Fibroblast of the aortic adventitia (primary cell): ENCODE data around the gene ABHD2. TPM values are rescaled to one million over a fixed set of nuclear protein-coding genes. Genes with fewer than 3 reads are reported as not detected.
"Not testable (repeated sequence)": the region's sequence is repeated elsewhere in the genome, so short reads cannot be mapped to it uniquely, and the experiment has no call there.

Source experiments
- DNase-seq: peaks from one replicate; pipeline ENCODE4 v3.0.0-alpha.2; 2010; ENCODE audit warnings: low read depth
- H3K4me3 ChIP-seq: 2 replicates; pipeline ENCODE4 v1.5.1; 2011; ENCODE audit warnings: low read depth, mild to moderate bottlenecking, control low read depth, low read length, moderate library complexity
- CTCF ChIP-seq: IDR thresholded peaks from 2 replicates; pipeline ENCODE4 v1.5.1; 2011; ENCODE audit warnings: mild to moderate bottlenecking, low read length, control low read depth, inconsistent platforms; ENCODE audit not compliant: insufficient read depth
- small RNA-seq: library from RNA; depleted of rRNA; stranded (forward); fragments of <200 nt; gene quantifications from one replicate; pipeline ENCODE3, GENCODE V24; 2012
- total RNA-seq: library from RNA; depleted of rRNA; stranded (reverse); fragments of >200 nt; gene quantifications from 2 replicates; pipeline ENCODE4 v1.2.3, GENCODE V29; 2012; ENCODE audit warnings: low replicate concordance

The ABHD2 gene
- total RNA-seq, 1 donor: 100 TPM

DNA sequence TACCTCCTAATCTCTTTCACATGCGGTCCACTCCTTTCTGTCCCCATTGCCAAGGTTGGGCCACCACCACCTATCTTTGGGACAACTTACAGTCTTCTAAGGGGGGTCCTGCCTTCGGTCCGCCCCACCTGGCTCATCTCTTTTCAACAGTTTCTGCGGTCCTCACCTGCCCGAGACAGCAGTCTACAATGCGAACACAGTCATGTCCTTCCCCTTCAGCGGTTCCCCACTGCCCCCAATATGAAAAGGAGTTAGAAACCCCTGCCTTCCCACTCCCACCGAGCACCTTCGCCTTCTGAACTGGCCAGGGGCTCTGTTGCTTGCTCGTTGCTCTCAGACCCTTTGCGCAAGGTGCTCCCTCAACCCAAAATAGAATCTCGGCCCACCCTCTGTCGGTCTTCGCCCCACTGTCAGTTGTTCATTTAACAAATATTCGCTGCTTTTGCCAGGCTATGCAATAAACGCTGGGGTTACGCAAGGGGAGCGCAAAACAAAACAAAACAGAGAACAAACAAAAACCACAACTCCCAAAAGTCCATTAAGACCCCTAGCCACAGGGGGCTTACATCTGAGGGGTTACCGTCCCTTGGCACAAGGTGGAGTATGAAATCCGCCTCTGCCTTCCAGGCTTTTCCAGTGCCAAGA lies 154.9 kb downstream of the ABHD2 start:
- DNase-seq: peak; percentile 58
- TF ChIP-seq CTCF: no peak
- peak overlapping the region; percentile 96 for H3K4me3 ChIP-seq

- peak; percentile 90 for DNase-seq
- TF ChIP-seq CTCF: peak; percentile 36
- H3K4me3 ChIP-seq: peak within 1 kb of the TSS; percentile 96
Observed at GRCh38 chr15:89243691-89244573, 155.7 kb downstream of the ABHD2 start, which contains the start of gene FANCI. Gene FANCI (plus strand): TSS chr15:89243979. CDS start chr15:89247648, 3,669 bp downstream.

GRCh38 chr15:89244574-89244903 lies 156.3 kb downstream of the ABHD2 start:
- TF ChIP-seq CTCF: no peak
- H3K4me3 ChIP-seq: peak overlapping the region; percentile 96
- no peak for DNase-seq

GRCh38 chr15:89247446-89247845 lies 159.2 kb downstream of the ABHD2 start:
- TF ChIP-seq CTCF: no peak
- DNase-seq: no peak
- no peak overlapping the region for H3K4me3 ChIP-seq

DNA sequence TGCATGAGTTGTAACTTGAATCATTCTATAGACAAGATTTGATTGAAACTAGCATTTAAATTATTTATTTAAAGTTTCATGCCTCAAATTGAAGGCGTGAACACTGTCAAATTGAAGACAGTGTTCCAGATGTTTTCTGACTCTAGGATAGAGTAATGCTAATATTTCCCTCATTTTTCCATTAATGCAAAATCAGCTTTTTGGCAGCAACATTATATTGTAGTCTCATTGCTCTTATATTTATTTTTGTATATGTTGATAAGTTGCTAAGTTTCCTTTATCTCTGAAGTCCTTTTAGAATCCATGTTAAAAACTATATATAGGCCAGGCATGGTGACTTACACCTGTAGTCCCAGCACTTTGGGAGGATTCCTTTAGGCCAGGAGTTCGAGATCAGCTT lies 160.3 kb downstream of the ABHD2 start:
- TF ChIP-seq CTCF: no peak
- no peak for DNase-seq
- no peak overlapping the region for H3K4me3 ChIP-seq

GRCh38 chr15:89250142-89250541 lies 161.9 kb downstream of the ABHD2 start:
- DNase-seq, H3K4me3 ChIP-seq: not testable (repeated sequence)

Small RNA genes lying within 50 kb of the gene (small RNA-seq; reads per million reads assigned to genes)
- gene RNU7-195P: not detected

Other genes with a start within 250 kb of the ABHD2 start
- gene HAPLN3, start 192.9 kb upstream of the ABHD2 start, total RNA-seq: 2.8 and 14.6 TPM in 2 replicates
- 59.5 and 217 TPM in 2 replicates for gene MFGE8, start 175.1 kb upstream of the ABHD2 start, total RNA-seq
- not detected in 2 replicates for gene RLBP1, start 133.1 kb downstream of the ABHD2 start, total RNA-seq
- gene FANCI, start 155.5 kb downstream of the ABHD2 start, total RNA-seq: 11.5 and 57.8 TPM in 2 replicates
- 40.3 and 69.7 TPM in 2 replicates for gene POLG, start 246.4 kb downstream of the ABHD2 start, total RNA-seq